ENCODE data around the gene WDR4. TPM values are rescaled to one million over a fixed set of nuclear protein-coding genes. Genes with fewer than 3 reads are reported as not detected.
A peak's percentile ranks its signal among the peaks of the same experiment; 100 is the strongest.
"Not testable (repeated sequence)": the region's sequence is repeated elsewhere in the genome, so short reads cannot be mapped to it uniquely, and the experiment has no call there.

WDR4 gene
- total and polyA plus RNA-seq, 8 donors, result 10.3 to 30.7 (median 12.2) TPM

DNA sequence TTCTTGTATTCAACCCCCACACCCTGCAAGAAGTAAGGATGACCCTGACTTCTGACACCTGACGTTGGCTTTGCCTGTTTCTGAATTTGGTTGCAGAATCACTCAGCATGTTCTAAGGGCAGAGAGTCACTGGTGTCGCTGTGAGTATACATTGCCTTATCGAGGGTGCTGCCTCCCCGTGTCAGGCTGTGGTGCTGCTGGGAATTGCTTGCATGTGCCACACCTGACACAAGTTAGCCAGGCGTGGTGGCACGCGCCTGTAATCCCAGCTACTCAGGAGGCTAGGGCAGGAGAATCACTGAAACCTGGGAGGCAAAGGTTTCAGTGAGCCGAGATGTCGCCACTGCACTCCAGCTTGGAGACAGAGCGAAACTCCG lies 45.9 kb downstream of the WDR4 start:
- Histone ChIP-seq H3K4me1 (peaks cover 0 to 7% of the 10 kb centered on the region in 2 donors), H3K36me3 (no peaks in the 10 kb centered on the region), H3K27me3 (peaks cover 0 to 56% of the 10 kb centered on the region in 2 donors), H3K9me3 (no peaks in the 10 kb centered on the region), H3K4me3 (no peak overlapping the region), H3K27ac (no peak overlapping the region)
- no peak for DNase-seq
- TF ChIP-seq, protein P1, sequence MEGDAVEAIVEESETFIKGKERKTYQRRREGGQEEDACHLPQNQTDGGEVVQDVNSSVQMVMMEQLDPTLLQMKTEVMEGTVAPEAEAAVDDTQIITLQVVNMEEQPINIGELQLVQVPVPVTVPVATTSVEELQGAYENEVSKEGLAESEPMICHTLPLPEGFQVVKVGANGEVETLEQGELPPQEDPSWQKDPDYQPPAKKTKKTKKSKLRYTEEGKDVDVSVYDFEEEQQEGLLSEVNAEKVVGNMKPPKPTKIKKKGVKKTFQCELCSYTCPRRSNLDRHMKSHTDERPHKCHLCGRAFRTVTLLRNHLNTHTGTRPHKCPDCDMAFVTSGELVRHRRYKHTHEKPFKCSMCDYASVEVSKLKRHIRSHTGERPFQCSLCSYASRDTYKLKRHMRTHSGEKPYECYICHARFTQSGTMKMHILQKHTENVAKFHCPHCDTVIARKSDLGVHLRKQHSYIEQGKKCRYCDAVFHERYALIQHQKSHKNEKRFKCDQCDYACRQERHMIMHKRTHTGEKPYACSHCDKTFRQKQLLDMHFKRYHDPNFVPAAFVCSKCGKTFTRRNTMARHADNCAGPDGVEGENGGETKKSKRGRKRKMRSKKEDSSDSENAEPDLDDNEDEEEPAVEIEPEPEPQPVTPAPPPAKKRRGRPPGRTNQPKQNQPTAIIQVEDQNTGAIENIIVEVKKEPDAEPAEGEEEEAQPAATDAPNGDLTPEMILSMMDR (IDR thresholded peaks at IDR 0.05), result no peak
- peak; percentile 63 for ATAC-seq
- intact Hi-C loops (cut with DNase I), result no loop called here

DNA sequence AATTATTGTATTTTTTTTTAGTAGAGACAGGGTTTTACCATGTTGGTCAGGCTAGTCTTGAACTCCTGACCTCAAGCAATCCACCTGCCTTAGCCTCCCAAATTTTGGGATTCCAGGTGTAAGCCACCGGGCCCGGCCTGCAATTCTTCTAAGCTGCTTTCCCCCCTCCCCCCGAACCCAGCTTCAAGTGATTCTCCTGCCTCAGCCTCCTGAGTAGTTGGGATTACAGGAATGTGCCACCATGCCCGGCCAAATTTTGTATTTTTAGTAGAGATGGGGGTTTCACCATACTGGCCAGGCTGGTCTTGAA lies 47.1 kb downstream of the WDR4 start:
- H3K4me1 ChIP-seq; H3K4me3 ChIP-seq; H3K36me3 ChIP-seq; H3K9me3 ChIP-seq; intact Hi-C loops (cut with DNase I); ATAC-seq; DNase-seq; H3K27ac ChIP-seq: not testable (repeated sequence)
- H3K27me3 ChIP-seq, result peaks cover 0 to 68% of the 10 kb centered on the region in 2 donors

GRCh38 chr21:42830456-42831455 lies 48.6 kb downstream of the WDR4 start:
- DNase-seq, result peak in 1 of 4 donors; percentile 15
- Histone ChIP-seq H3K27me3 (peaks cover 0 to 79% of the 10 kb centered on the region in 2 donors), H3K4me3 (no peak overlapping the region)

DNA sequence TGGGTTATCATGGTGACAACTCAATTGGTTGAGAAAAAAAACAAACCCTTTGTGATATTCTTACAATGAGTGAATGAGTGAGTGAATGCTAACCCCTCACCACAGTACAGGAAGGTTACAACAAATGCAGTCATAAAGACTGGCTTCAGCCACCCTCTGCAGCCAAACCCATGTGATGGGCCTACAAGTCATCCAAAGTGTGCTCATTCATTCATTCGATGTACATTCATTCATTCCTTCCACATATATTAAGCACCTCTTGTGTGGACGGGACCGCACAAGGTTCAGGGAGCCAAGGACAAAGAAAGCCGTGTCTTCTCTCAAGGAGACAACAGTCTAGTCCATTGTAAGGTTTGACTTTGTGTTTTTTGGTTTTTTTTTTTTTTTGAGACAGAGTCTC lies 49.4 kb downstream of the WDR4 start:
- Histone ChIP-seq H3K27ac (no peak overlapping the region), H3K36me3 (no peaks in the 10 kb centered on the region), H3K9me3 (no peaks in the 10 kb centered on the region), H3K4me3 (no peak overlapping the region), H3K4me1 (peaks cover 0 to 7% of the 10 kb centered on the region in 2 donors), H3K27me3 (peaks cover 2 to 79% of the 10 kb centered on the region in 2 donors)
- no peak for ATAC-seq
- intact Hi-C loops (cut with DNase I), result no loop called here
- TF ChIP-seq, protein P1 (IDR thresholded peaks at IDR 0.05), result no peak
- no peak for DNase-seq

More at GRCh38 chr21:42830456-42831455, 48.6 kb downstream of the WDR4 start:
- H3K9me3 ChIP-seq, result no peaks in the 10 kb centered on the region
- TF ChIP-seq, protein P1 (IDR thresholded peaks at IDR 0.05), result no peak
- H3K36me3 ChIP-seq, result no peaks in the 10 kb centered on the region
- no peak overlapping the region for H3K27ac ChIP-seq
- intact Hi-C loops (cut with DNase I), result no loop called here
- peaks cover 0 to 7% of the 10 kb centered on the region in 2 donors for H3K4me1 ChIP-seq
- peak; percentile 12 for ATAC-seq

DNA sequence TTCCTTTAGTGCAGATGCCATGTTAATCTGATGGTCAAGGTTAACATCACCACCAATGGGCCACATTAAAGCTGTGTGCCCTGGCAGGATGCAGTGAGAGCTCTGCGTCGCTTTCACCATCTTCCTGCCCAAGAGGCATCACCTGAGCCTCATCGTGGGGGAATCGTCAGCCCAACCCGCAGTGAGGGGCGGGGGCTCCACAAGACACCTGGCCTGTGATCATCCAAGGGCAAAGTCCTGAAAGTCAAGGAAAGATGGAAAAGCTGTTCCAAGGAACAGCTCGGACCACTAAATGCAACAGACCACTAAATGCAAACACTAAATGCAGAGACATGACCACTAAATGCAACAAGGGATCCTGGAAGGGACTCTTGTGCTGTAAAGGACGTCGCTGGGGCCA lies 49.9 kb downstream of the WDR4 start:
- DNase-seq (no peak), ATAC-seq (no peak)
- intact Hi-C loops (cut with DNase I), result no loop called here
- Histone ChIP-seq H3K4me3 (no peak overlapping the region), H3K27ac (no peak overlapping the region), H3K27me3 (peaks cover 4 to 79% of the 10 kb centered on the region in 2 donors), H3K9me3 (no peaks in the 10 kb centered on the region), H3K4me1 (peaks cover 0 to 7% of the 10 kb centered on the region in 2 donors), H3K36me3 (no peaks in the 10 kb centered on the region)
- TF ChIP-seq, protein P1 (IDR thresholded peaks at IDR 0.05), result no peak
